ENCODE results near the gene ZKSCAN7. TPM values are rescaled to one million over a fixed set of nuclear protein-coding genes. Genes with fewer than 3 reads are reported as not detected.
A peak's percentile ranks its signal among the peaks of the same experiment; 100 is the strongest.

The ZKSCAN7 gene
- total RNA-seq, 3 donors from 2014 or later, result 5.2 to 11.0 (median 6.7) TPM

- Histone ChIP-seq H3K4me3 (peak overlapping the region; percentile 84 to 98 (median 86)), H3K9me3 (no peaks in the 10 kb centered on the region), H3K27me3 (no peaks in the 10 kb centered on the region), H3K36me3 (no peaks in the 10 kb centered on the region), H3K4me1 (peaks cover 0 to 11% of the 10 kb centered on the region in 2 donors), H3K27ac (peak overlapping the region; percentile 89 to 93)
- no peak for TF ChIP-seq CTCF (IDR thresholded peaks at IDR 0.05)
- no peak for TF ChIP-seq POLR2AphosphoS5 (IDR thresholded peaks at IDR 0.05)
- TF ChIP-seq POLR2A (IDR thresholded peaks at IDR 0.05), result no peak
- intact Hi-C loops (cut with DNase I; ENCODE audit: low total_unique reads), result no loop called here
- DNase-seq (ENCODE audit: low spot score in 2 of 2), result no peak
Measured at GRCh38 chr3:44511238-44511566, 43.8 kb upstream of the ZKSCAN7 start.

- H3K36me3 ChIP-seq, result no peaks in the 10 kb centered on the region
- DNase-seq (ENCODE audit: low spot score in 2 of 2), result no peak
- H3K27ac ChIP-seq, result no peak overlapping the region
- no peak for TF ChIP-seq POLR2AphosphoS5 (IDR thresholded peaks at IDR 0.05)
- no peak for TF ChIP-seq CTCF (IDR thresholded peaks at IDR 0.05)
- no peak for TF ChIP-seq POLR2A (IDR thresholded peaks at IDR 0.05)
- H3K27me3 ChIP-seq, result no peaks in the 10 kb centered on the region
- peaks cover 0 to 11% of the 10 kb centered on the region in 2 donors for H3K4me1 ChIP-seq
- H3K9me3 ChIP-seq, result no peaks in the 10 kb centered on the region
- H3K4me3 ChIP-seq, result no peak overlapping the region
- intact Hi-C loops (cut with DNase I; ENCODE audit: low total_unique reads), result no loop called here
Measured at GRCh38 chr3:44513513-44513912, 41.5 kb upstream of the ZKSCAN7 start.

- no peaks in the 10 kb centered on the region for H3K9me3 ChIP-seq
- H3K4me1 ChIP-seq, result no peaks in the 10 kb centered on the region
- no peak for DNase-seq (ENCODE audit: low spot score in 2 of 2)
- H3K36me3 ChIP-seq, result no peaks in the 10 kb centered on the region
- intact Hi-C loops (cut with DNase I; ENCODE audit: low total_unique reads), result no loop called here
- no peak for TF ChIP-seq POLR2AphosphoS5 (IDR thresholded peaks at IDR 0.05)
- TF ChIP-seq CTCF (IDR thresholded peaks at IDR 0.05), result no peak
- no peak for TF ChIP-seq POLR2A (IDR thresholded peaks at IDR 0.05)
- no peak overlapping the region for H3K4me3 ChIP-seq
- no peak overlapping the region for H3K27ac ChIP-seq
- H3K27me3 ChIP-seq, result peaks cover 0 to 6% of the 10 kb centered on the region in 2 donors
Measured at GRCh38 chr3:44516230-44516629, 38.8 kb upstream of the ZKSCAN7 start.

- Histone ChIP-seq H3K4me3 (no peak overlapping the region), H3K27me3 (peaks cover 0 to 17% of the 10 kb centered on the region in 2 donors), H3K27ac (no peak overlapping the region), H3K4me1 (no peaks in the 10 kb centered on the region), H3K9me3 (no peaks in the 10 kb centered on the region), H3K36me3 (no peaks in the 10 kb centered on the region)
- intact Hi-C loops (cut with DNase I; ENCODE audit: low total_unique reads), result no loop called here
- no peak for DNase-seq (ENCODE audit: low spot score in 2 of 2)
- TF ChIP-seq POLR2A (IDR thresholded peaks at IDR 0.05), result no peak
- no peak for TF ChIP-seq CTCF (IDR thresholded peaks at IDR 0.05)
- no peak for TF ChIP-seq POLR2AphosphoS5 (IDR thresholded peaks at IDR 0.05)
Measured at GRCh38 chr3:44518782-44519156, 36.2 kb upstream of the ZKSCAN7 start.

GRCh38 chr3:44521721-44522120 is 33.3 kb upstream of the ZKSCAN7 start:
- TF ChIP-seq POLR2A (IDR thresholded peaks at IDR 0.05) (no peak), CTCF (IDR thresholded peaks at IDR 0.05) (no peak), POLR2AphosphoS5 (IDR thresholded peaks at IDR 0.05) (no peak)
- Histone ChIP-seq H3K27ac (no peak overlapping the region), H3K4me3 (no peak overlapping the region), H3K27me3 (peaks cover 0 to 28% of the 10 kb centered on the region in 2 donors), H3K36me3 (no peaks in the 10 kb centered on the region), H3K4me1 (no peaks in the 10 kb centered on the region), H3K9me3 (no peaks in the 10 kb centered on the region)
- DNase-seq (ENCODE audit: low spot score in 2 of 2), result no peak
- intact Hi-C loops (cut with DNase I; ENCODE audit: low total_unique reads), result no loop called here

Data from breast epithelium (tissue), 4 donors.